Activated T-cell treated with anti-CD3 and anti-CD28 coated beads, Interleukin-2, amount 50 U/mL, for 48 hours (primary cell): ENCODE measurements around the gene GALNT18.

ENCODE experiments used
- DNase-seq, 2 experiments: peaks; one replicate each; pipeline ENCODE4 v3.0.0-alpha.2; 2020

The GALNT18 gene

DNA sequence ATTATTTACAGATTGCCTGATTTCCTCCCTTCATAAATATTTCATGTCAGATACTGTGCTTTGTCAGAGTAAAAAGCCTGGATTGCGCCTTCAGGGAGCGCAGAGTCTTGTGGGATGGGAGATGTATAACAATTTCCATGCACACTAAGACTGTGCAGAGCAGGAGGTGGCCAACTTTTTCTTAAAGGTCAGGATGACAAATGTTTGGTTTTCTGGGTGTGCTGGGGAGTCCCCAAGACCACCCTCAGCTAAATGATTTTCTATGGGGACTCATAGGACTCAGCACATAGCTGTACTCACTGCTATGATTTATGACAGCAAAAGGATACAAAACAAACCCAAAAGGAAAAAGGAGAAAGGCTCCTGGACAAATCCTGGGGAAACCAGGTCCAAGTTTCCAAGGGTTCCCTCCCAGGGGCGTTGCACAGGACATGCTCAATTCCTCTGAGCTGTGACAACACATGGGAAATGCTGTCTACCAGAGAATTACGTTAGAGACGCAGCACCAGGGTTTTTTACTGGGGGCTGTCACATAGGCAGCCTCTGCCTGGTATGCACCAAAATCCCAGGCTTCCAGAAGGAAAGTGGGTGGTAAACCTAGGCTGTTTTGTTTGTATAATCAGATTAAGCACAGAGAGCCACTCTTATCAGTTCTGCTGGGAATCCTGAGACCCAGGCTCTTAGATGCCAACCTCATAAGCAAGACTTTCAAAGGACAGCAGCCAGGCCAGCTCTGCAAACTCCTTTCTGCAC lies 327.8 kb downstream of the GALNT18 start:
- DNase-seq = no peak

DNA sequence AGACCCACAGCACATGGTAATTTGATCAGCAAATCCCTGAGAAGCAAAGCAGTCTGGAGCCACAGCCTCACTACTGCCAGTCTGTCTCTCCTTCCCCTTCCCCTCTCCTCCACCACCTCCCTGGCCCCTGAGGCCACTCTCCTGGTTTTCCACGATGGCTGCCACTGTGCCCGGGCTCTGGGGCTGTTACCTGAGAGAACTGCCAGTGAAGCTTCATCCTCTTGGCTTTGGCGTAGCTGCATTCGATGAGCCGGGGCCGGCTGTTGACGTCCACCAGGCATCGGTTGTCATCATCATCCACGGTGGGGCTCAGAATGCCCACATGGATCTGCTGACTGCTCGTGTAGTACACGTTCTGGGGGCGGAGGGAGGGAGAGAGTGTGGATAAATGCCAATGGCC lies 329.0 kb downstream of the GALNT18 start:
- no peak for DNase-seq

GRCh38 chr11:11291041-11292015 lies 330.5 kb downstream of the GALNT18 start:
- DNase-seq = no peak

DNA sequence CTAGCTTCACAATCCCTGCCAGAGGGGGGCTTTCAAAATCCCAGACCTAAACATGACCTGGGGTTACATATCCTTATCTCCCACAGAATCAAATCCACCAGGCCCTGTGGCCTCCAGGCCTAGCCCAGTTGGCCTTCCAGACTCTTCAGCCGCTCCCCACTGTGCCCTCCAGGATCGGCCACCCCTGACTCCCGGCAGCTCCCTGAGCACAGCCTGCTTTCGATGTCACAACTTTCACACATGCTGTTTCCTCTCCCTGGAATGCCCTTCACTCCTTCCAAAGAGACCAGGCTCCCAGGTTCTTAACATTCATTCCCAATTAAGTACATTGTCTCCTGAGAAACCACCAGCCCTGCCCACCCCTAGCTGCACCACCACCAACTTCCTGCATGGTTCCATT lies 331.5 kb downstream of the GALNT18 start:
- no peak for DNase-seq

DNA sequence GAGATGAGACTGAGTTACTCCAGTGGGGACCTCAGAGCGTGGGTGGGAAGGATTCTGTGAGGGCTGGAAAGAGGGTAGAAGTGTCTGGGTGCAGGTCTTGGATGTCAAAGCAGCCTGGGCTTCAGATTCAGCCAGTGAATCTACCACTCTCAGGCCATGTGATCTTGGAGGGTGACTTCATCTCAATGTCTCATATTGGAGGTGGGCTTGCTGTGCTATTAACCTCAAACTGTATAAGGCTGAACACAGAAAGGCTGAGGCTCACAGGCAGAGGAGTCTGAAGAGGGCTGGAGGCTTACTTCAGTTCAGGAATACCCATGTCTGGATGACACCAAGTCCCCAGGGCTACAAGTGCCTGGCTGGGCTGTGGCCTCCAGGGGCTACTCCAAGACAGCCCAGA lies 332.1 kb downstream of the GALNT18 start:
- DNase-seq = no peak

GRCh38 chr11:11288972-11289616 lies 332.7 kb downstream of the GALNT18 start:
- no peak for DNase-seq

- DNase-seq = no peak
Observed at GRCh38 chr11:11284481-11284880, 337.3 kb downstream of the GALNT18 start.

DNA sequence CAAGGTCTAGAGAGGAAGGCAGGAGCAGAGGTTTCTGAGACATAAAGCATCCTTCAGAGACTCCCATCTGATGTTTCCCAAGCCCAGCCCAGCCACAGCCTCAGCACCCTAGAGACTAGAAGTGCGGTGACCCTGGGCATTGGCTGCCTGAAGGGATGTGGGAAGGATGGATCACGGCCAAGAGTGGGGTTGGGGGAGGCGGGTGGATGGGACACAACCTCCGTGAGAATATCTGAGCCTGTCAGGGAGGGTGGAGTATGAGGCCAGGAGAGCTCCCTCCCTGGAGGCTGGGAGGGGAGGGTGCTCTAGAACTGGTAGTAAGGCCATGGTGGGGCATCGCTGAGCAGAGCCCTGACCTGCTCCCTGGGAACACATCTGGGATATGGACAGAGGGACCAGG lies 340.2 kb downstream of the GALNT18 start:
- DNase-seq = no peak

DNA sequence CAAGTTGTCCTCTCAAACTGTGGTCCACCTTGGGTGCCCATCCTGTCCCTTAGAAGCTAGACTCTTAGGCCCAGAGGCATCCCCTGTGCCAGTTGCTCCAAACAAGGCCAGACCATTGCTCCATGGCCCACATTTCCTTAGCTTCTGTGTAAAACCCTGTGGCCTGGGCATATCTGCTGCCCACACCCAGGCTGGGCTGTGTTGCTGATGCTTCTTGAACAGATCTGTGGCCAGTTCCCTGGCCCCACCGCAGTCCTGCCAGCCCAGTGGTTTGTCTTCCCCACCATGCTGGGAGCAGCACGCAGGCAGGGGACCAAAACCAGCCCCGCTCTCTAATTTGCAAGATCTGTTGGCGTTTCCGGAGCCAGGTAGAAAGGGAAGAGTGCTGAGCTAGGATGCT lies 341.0 kb downstream of the GALNT18 start:
- DNase-seq = no peak

DNA sequence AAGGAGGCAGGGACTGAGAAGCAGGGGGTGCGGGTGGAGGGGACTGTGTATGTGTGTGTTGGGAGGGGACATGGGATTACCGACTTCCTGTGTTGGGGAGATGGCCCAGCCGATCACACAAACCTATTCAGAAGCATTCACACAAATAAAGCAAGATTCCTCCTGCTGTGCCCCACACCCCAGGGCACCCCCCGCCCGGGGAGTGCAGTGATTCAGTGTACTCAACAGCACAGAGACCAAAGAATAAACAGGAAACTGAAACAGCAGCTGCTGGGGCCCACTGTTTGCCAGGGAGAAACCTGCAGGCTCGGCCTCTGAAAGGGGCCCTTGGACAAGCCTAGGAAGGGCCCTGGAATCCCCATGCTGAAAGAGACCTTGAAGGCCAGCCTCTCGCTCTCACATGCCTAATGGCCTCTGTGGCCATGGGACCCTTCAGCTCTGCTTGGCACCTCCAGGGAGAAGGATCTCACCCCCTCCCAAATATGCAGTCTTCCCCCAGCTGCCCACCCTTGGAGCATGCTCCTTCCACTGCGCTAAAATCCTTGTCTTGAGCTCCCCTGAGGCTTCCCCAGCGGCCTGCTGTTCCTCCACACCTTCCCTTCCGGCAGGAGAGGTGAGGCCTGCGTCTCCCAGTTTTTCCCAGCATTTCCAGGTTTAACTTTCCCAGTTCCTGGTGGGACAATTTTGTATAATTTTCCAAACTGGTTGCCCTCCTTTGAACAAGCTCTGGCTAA lies 341.7 kb downstream of the GALNT18 start:
- no peak for DNase-seq

DNA sequence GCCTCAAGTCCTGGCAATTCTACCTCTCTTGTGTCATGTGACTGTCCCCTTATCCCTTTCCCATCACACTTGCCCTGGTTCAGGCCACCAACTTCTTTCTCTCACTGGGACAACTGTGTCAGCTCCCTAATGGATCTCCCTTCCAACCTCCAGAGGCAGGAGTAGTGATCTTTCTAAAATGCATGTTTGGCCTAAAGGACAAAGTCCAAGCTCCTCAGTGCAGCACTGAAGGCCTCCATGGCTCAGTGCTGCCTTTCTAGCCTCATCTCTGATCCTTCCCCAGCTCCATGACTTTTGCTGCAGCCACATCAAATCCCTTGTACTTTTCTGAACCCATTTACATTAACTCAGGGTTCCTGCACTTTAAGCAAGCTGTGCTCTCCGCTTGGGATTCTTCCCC lies 349.6 kb downstream of the GALNT18 start:
- DNase-seq = no peak

DNA sequence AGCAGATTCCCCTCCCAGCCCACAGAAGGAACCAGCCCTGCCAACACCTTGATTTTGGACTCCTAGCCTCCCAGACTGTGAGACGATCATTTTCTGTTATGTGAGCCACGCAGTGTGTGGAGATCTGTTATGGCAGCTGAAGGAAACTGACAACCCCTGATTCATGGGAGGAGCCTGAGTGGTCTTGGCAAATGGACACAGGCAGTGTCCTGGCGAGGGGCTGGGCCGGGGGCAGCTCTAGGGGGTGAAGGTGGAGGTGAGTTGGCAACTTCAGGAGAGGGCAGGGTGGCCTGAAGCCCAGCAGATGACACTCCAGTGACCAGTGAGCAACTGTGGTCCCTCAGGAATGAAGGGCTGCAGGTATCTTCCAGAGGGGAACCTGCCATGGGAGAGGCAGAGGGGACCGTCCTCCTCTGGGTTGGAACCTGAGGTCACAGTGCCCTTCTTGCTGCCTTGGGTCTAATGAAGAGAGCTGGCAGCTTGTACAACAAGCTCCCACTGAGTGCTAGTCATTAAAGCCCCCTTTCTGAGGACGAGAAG lies 351.5 kb downstream of the GALNT18 start:
- no peak for DNase-seq

DNA sequence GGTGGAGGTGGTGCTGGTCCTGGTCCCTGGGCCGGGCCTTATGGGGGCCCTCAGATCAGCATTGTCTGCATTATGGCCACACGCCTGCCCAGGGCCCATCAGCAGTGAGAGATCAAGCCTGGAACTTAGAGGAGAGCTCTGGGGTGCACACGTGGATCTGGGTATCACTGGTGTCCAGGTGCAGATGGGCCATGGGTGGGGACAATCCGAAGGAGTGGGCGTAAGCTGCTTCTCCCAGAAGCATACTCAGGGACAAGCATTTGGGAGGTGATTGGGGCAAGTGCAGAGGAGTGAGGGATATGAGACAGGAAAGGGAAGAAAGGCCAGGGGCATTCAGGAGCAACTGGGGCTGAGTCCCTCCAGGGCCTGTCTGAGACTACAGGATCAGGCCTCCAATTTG lies 353.1 kb downstream of the GALNT18 start:
- no peak for DNase-seq

GRCh38 chr11:11268119-11268518 lies 353.7 kb downstream of the GALNT18 start:
- no peak for DNase-seq

- no peak for DNase-seq
Observed at GRCh38 chr11:11267312-11267711, 354.5 kb downstream of the GALNT18 start.

GRCh38 chr11:11265994-11266606 lies 355.7 kb downstream of the GALNT18 start:
- DNase-seq = peak; percentile 79

- no peak for DNase-seq
Observed at GRCh38 chr11:11265320-11265719, 356.5 kb downstream of the GALNT18 start.

DNA sequence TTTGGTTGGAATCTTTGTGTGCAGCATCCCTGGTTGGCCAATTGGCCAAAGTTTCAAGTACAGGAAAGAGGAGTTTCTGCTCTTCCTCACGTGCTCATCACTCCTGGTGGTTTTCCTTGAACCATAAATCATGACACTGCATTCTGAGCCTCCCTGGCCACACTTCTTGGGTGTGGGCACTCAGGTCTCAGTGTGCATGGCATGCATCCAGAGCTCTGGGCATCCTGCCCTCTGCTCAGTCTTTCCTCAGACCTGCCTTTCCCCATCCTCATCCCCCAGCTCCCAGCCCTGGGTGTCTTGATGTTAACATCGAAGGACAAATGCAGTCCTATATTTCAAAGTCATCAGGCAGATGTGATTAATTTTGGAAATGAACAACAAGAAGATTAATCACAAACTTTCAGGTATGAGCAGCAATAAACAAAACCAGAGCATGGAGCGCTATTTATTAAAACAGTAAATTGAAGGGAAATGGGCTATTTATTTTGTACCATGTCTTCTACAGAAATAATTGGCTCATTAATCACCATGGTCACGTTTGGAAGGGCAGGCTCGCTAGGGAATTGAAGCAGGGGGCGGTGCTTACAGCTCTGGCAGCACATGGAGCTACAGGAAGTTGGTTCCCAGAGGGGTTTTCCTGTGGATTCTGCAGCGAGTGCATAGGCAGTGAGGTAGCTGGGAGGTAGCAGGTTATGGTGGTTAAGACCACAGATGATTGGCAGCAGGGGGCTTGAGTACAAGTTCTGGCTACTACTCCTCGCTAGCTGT lies 358.4 kb downstream of the GALNT18 start:
- no peak for DNase-seq

DNA sequence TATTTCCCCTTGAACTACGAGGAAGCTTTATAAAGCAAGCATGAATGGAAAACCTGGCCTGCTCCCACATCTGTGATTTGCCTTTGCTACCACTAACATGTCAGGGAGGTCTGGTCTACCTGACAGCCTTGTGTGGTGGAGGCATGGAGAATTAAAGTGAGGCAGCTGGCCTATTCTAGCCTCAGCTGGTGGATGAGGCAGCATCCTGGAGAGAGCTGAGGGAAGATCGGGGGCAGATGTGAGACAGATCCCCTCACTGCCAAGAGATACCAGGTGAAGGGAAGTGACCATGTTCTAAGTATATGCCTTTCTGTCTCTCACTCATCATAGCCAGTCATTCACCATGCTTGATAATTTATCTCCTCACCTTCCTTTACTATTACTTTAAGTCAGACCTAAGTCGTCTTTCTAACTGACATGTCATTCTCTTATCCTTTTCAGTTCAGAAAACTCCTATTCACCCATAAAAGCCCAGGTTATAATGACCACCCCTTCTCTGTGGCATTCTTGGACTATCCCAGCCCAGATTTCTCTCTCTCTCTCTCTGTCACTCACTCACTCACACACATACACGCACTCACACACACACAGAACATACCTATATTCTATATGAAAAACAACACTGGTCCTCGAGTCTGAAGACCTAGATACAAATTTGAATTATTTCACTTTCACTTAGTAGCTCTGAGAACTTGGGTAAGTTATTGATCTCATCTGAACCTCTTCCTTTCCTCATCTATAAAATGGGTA lies 359.5 kb downstream of the GALNT18 start:
- no peak for DNase-seq

- DNase-seq = no peak
Observed at GRCh38 chr11:11261629-11262028, 360.2 kb downstream of the GALNT18 start.
